Adrenal gland (tissue), 12 donors: ENCODE measurements around the gene RBM33. TPM values are rescaled to one million over a fixed set of nuclear protein-coding genes. Genes with fewer than 3 reads are reported as not detected.

Experiments used
- DNase-seq, 7 donors: peaks; one replicate each; pipeline ENCODE4 v3.0.0-alpha.2; 2019 to 2020
- H3K27ac ChIP-seq, 5 donors: fragments of 200-600 bp; sonication (generic) in 4 of 5; 1 replicate in 3 of 5; 2 replicates in 2 of 5; pipeline versions ENCODE4 v1.5.1 to v1.8.0; 2016 to 2020; ENCODE audit warnings: mild to moderate bottlenecking in 1 of 5
- H3K27me3 ChIP-seq: fragments of 200-600 bp; 2 replicates; pipeline ENCODE4 v1.8.0; 2021
- H3K36me3 ChIP-seq, 2 donors: fragments of 200-600 bp; replicated peaks in 1 of 2; 1 replicate in 1 of 2; 2 replicates in 1 of 2; pipeline versions ENCODE4 v1.5.1 to v1.8.0; 2018 to 2022
- H3K4me1 ChIP-seq, 2 donors: fragments of 200-600 bp; replicated peaks in 1 of 2; 1 replicate in 1 of 2; 2 replicates in 1 of 2; pipeline versions ENCODE4 v1.5.1 to v1.8.0; 2018 to 2021
- H3K4me3 ChIP-seq, 4 donors: fragments of 200-600 bp; sonication (generic) in 3 of 4; one replicate each; pipeline ENCODE4 v1.5.1; 2016 to 2018
- H3K9me3 ChIP-seq, 3 donors: fragments of 200-600 bp; sonication (generic) in 1 of 3; replicated peaks in 1 of 3; 1 replicate in 2 of 3; 2 replicates in 1 of 3; pipeline versions ENCODE4 v1.5.1 to v1.8.0; 2016 to 2021
- CTCF ChIP-seq, 6 experiments: fragments of 450-650 bp in 4 of 6; fragments of 200-600 bp in 2 of 6; sonication (generic) in 1 of 6; IDR thresholded peaks; 1 replicate in 5 of 6; 2 replicates in 1 of 6; pipeline versions ENCODE4 v1.5.1 to v1.8.0; 2016 to 2021; ENCODE audit warnings: antibody characterized with exemption in 6 of 6, mild to moderate bottlenecking in 2 of 6, moderate library complexity in 1 of 6
- POLR2A ChIP-seq, 2 donors: fragments of 450-650 bp; IDR thresholded peaks; one replicate each; pipeline ENCODE4 v1.6.1; 2017; ENCODE audit warnings: antibody characterized with exemption in 2 of 2, mild to moderate bottlenecking in 2 of 2, moderate library complexity in 1 of 2
- WGBS, 4 donors: extraction: QIAGEN DNeasy Blood & Tissue Kit in 2 of 4; methylation state at CpG; one replicate each; pipeline versions ENCODE4 v1.1.5 to v1.1.7; 2013 to 2017; 5-methylcytosine and 5-hydroxymethylcytosine counted together
- intact Hi-C, 2 donors: fragments of 100-400 bp; cut with DNase I; formaldehyde crosslinking; loops; one replicate each; pipeline versions ENCODE4 v1.14.1 to v1.15.0; 2022 to 2023
- polyA plus RNA-seq, 3 donors: library from polyadenylated mRNA; stranded (reverse); fragments of 200-250 nt in 2 of 3; fragments of 350-450 nt in 1 of 3; fragmentation: Illumina TruSeq in 1 of 3; extraction: RNeasy Lipid Tissue Mini Kit (QIAGEN cat#74804) in 1 of 3; gene quantifications; one replicate each; pipeline ENCODE4 v1.2.3, GENCODE V29; 2013 to 2014
- total RNA-seq, 9 donors: library from RNA; depleted of rRNA in 4 of 9; stranded (reverse); fragments of >200 nt in 4 of 9; fragments of 120-200 nt in 1 of 9; fragmentation: NEBNext Ultra II Directional in 1 of 9; extraction: Animal tissue kit (Norgen Biotek cat#: 25700) in 1 of 9; gene quantifications; one replicate each; pipeline versions ENCODE4 v1.1.0 to v1.2.4, GENCODE V29; 2013 to 2023
- donor health status: healthy with polysubstance abuse.
- donor health status: Bipolar disorder and iron deficiency.
- donor health status: DM: yes; HTN: yes; CAD: no.
- donor health status: DM: no; HTN: no; CAD: no.
- donor health status: DM: no; HTN: no; CAD: no.
- donor health status: DM: yes; HTN: yes; CAD: no.

The RBM33 gene
- total and polyA plus RNA-seq, 12 donors = 10.3 to 57.1 (median 36.9) TPM

DNA sequence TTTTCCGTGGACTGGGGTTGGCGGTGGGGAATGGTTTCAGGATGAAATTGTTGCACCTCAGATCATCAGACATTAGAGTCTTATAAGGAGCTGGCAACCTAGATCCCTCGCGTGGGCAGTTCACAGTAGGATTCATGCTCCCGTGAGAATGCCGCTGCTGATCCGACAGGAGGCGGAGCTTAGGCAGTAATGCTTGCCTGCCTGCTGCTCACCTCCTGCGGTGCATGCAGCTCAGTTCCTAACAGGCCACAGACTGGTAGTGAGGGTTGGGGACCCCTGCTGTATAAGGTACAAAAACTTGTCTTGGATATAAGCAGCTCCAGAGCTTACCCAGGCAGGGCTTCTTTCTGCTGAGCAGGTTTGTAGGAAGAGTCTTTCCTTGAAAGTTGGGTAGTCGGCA lies 113.9 kb downstream of the RBM33 start:
- intact Hi-C loops = no loop called here
- no peak for DNase-seq
- TF ChIP-seq CTCF (IDR thresholded peaks at IDR 0.05) (no peak), POLR2A (IDR thresholded peaks at IDR 0.05) (no peak)
- 94 to 99% (median 96%) methylated on average over 5 to 10 of the region's 10 CpGs for WGBS, 4 donors
- peaks cover 6 to 35% of the 10 kb centered on the region in 2 donors for H3K4me1 ChIP-seq
- H3K9me3 ChIP-seq = no peaks in the 10 kb centered on the region
- H3K36me3 ChIP-seq = peaks cover 0 to 5% of the 10 kb centered on the region in 2 donors
- H3K4me3 ChIP-seq = no peak overlapping the region
- H3K27me3 ChIP-seq = no peaks in the 10 kb centered on the region
- no peak overlapping the region for H3K27ac ChIP-seq

DNA sequence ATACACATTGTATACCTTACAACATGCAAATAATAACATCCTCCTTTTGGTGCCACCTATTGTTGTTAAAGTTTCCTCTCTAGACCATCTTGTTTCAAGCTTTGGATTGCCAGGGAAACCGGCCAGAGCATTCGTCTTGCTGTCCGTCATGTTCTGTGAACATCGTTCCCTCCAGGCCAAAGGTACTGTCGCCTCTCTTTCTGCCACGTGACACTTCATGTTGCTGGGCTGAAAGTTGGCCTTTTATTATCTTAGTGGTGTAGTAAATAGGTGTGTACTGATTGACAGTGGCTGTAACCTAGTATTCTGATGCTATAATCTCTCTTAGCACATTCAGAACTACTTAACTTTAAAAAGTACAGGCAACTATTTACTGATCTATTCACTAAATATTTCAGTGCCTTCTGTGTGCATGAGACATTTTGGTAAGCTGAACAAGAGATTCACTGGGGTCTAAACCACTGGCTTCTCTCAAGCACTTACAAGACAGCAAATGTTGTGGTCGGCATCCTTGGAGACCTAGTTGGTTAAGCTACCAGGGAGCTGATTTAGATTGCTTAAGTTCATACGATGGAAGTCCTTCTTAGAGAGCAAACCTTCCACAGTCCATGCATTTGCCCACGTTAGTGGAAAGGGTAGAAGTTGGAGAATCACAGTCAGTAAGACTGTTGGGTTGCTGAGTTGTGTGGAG lies 115.4 kb downstream of the RBM33 start:
- TF ChIP-seq CTCF (IDR thresholded peaks at IDR 0.05) = no peak
- no peak for TF ChIP-seq POLR2A (IDR thresholded peaks at IDR 0.05)
- H3K4me3 ChIP-seq = no peak overlapping the region
- H3K4me1 ChIP-seq = peaks cover 0 to 35% of the 10 kb centered on the region in 2 donors
- no peaks in the 10 kb centered on the region for H3K9me3 ChIP-seq
- intact Hi-C loops = no loop called here
- H3K27ac ChIP-seq = no peak overlapping the region
- WGBS, 4 donors = 89 to 94% (median 92%) methylated on average over 9 of the region's 9 CpGs
- no peaks in the 10 kb centered on the region for H3K27me3 ChIP-seq
- DNase-seq = no peak
- H3K36me3 ChIP-seq = peaks cover 0 to 18% of the 10 kb centered on the region in 2 donors

GRCh38 chr7:155761162-155761561 lies 116.7 kb downstream of the RBM33 start:
- intact Hi-C loops = no loop called here
- TF ChIP-seq CTCF (IDR thresholded peaks at IDR 0.05) (no peak), POLR2A (IDR thresholded peaks at IDR 0.05) (no peak)

GRCh38 chr7:155762036-155762435 lies 117.6 kb downstream of the RBM33 start:
- no peak overlapping the region for H3K4me3 ChIP-seq
- intact Hi-C loops = no loop called here
- no peaks in the 10 kb centered on the region for H3K27me3 ChIP-seq
- H3K36me3 ChIP-seq = peaks cover 0 to 39% of the 10 kb centered on the region in 2 donors
- H3K27ac ChIP-seq = peak overlapping the region in 1 of 5 donors; percentile 13
- TF ChIP-seq POLR2A (IDR thresholded peaks at IDR 0.05) (no peak), CTCF (IDR thresholded peaks at IDR 0.05) (no peak)
- no peaks in the 10 kb centered on the region for H3K9me3 ChIP-seq
- DNase-seq = no peak
- H3K4me1 ChIP-seq = peaks cover 0 to 23% of the 10 kb centered on the region in 2 donors
- 89 to 96% (median 92%) methylated on average over 4 of the region's 4 CpGs for WGBS, 4 donors

More at GRCh38 chr7:155761162-155761561, 116.7 kb downstream of the RBM33 start:
- Histone ChIP-seq H3K4me1 (peaks cover 0 to 24% of the 10 kb centered on the region in 2 donors), H3K4me3 (no peak overlapping the region), H3K36me3 (peaks cover 0 to 31% of the 10 kb centered on the region in 2 donors), H3K27ac (peak overlapping the region in 1 of 5 donors; percentile 13), H3K27me3 (no peaks in the 10 kb centered on the region), H3K9me3 (no peaks in the 10 kb centered on the region)
- DNase-seq = no peak
- 87 to 90% (median 89%) methylated on average over 5 of the region's 5 CpGs for WGBS, 4 donors
